H7 (cell line): Measurements from ENCODE around the gene C1QTNF4. TPM values are rescaled to one million over a fixed set of nuclear protein-coding genes. Genes with fewer than 3 reads are reported as not detected.
"Not testable (repeated sequence)": the region's sequence is repeated elsewhere in the genome, so short reads cannot be mapped to it uniquely, and the experiment has no call there.

Experiments
- DNase-seq: peaks from one replicate; pipeline ENCODE4 v3.0.0; 2012
- H3K27me3 ChIP-seq: 2 replicates; pipeline ENCODE4 v1.6.0; 2011; ENCODE audit warnings: mild to moderate bottlenecking, low read length; ENCODE audit not compliant: control insufficient read depth, insufficient read depth
- H3K36me3 ChIP-seq: replicated peaks from 2 replicates; pipeline ENCODE4 v1.5.1; 2011; ENCODE audit warnings: low read length; ENCODE audit not compliant: control insufficient read depth, insufficient read depth
- H3K4me3 ChIP-seq: 2 replicates; pipeline ENCODE4 v1.5.1; 2011; ENCODE audit warnings: low read depth, mild to moderate bottlenecking, control low read depth, low read length, moderate library complexity; ENCODE audit not compliant: insufficient read depth
- total RNA-seq: library from RNA; depleted of rRNA; stranded (reverse); fragments of >200 nt; shearing (Covaris generic); gene quantifications from 2 replicates; pipeline ENCODE4 v1.2.3, GENCODE V29; 2014

C1QTNF4 gene
- total RNA-seq, 1 experiment from 2014 or later = 5.0 TPM

DNA sequence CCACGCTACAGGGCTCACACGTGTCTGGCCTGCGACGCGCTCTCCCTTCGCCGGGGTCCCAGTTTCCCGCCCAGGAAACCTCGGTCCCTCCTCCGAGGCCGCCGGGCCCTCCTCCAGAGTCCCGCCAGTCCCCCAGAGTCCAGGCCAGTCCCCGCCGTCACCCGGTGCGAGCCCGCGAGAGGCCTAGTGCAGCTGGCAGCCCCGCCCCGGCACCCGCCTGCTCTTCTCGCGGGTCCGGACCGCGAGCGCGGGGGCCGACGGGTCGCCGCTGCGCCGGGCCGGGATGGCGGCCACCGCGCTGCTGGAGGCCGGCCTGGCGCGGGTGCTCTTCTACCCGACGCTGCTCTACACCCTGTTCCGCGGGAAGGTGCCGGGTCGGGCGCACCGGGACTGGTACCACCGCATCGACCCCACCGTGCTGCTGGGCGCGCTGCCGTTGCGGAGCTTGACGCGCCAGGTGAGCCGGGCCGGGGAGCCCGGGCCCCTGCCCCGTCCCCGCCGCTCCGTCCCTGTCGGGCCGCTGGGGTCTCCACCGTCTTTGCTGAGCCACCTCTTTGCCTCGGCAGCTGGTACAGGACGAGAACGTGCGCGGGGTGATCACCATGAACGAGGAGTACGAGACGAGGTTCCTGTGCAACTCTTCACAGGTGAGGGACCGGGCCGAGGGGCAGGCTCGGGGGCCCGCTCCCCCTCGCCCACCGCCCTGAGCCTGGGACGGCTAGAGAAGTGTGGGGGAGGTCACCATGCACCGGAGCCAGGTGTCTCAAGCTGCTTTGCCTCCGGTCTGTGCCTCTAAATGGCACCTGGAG is 28.7 kb downstream of the C1QTNF4 start, which contains the start of gene PTPMT1:
PTPMT1 (plus strand) TSS at position 260 of the 809 bp plus-strand sequence; CDS start at position 284, 24 bp downstream.
- H3K27me3 ChIP-seq = peaks cover 4% of the 10 kb centered on the region; the same call in 1 of the 2 replicates
- DNase-seq = peak; percentile 86

DNA sequence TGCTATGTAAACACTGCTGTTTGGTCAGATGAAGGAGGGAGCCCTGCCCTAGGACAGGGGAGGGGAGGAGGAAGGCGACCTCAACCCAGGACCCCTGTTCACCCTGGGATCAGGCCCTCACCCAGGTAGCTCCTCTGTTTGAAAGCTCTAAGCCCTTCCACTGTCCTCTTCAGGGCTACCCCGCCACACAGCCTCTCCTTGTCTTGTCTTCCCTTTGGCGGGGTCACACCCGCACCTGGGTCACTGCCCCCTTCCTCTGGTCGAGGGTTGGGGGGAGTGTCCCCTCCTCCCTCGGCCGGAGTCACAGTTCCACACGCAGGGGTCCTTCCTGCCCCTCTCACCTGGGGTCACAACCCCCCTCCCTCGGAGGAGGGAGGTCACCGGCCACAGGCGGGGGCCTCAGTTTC is 29.3 kb downstream of the C1QTNF4 start:
- peaks cover 4% of the 10 kb centered on the region; the same call in 1 of the 2 replicates for H3K27me3 ChIP-seq
- H3K36me3 ChIP-seq = peaks cover 2% of the 10 kb centered on the region
- no peak for DNase-seq

More for the DNA sequence above, 28.7 kb downstream of the C1QTNF4 start, which contains the start of gene PTPMT1:
- Histone ChIP-seq H3K36me3 (peaks cover 2% of the 10 kb centered on the region), H3K4me3 (peak within 1 kb of the TSS; percentile 85)

DNA sequence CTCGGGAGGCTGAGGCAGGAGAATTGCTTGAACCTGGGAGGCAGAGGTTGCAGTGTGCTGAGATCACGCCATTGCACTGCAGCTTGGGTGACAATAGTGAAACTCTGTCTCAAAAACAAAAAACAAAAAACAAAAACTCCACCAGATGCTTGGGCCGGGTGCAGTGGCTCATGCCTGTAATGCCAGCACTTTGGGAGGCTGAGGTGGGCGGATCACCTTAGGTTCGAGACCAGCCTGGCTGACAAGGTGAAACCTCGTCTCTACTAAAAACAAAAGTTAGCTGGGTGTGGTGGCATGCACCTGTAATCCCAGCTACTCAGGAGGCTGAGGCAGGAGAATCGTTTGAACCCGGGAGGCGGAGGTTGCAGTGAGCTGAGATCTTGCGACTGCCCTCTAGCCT is 29.8 kb downstream of the C1QTNF4 start:
- H3K27me3 ChIP-seq, DNase-seq, H3K36me3 ChIP-seq, H3K4me3 ChIP-seq: not testable (repeated sequence)

More for the DNA sequence above, 29.3 kb downstream of the C1QTNF4 start:
- H3K4me3 ChIP-seq = peak overlapping the region; percentile 85

GRCh38 chr11:47562393-47562792 is 31.8 kb downstream of the C1QTNF4 start:
- H3K36me3 ChIP-seq, H3K4me3 ChIP-seq, H3K27me3 ChIP-seq, DNase-seq: not testable (repeated sequence)

- DNase-seq = no peak
- H3K4me3 ChIP-seq = no peak overlapping the region
- no peaks in the 10 kb centered on the region; the same call in 1 of the 2 replicates for H3K27me3 ChIP-seq
- no peaks in the 10 kb centered on the region for H3K36me3 ChIP-seq
Observed at GRCh38 chr11:47560426-47560825, 33.8 kb downstream of the C1QTNF4 start.

DNA sequence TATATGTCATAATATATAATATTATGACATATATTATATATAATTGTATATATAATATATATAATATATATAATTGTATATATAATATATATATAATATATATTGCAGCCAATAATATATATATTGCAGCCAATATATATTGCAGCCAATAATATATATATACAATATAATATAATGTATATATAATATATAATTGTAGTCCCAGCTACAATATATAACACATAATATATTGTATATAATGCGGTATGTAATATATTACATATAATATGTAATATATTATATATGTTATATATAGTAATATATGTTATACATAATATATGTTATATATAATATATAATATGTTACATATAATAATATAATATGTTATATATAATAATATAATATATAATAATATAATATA is 35.5 kb downstream of the C1QTNF4 start:
- H3K4me3 ChIP-seq = no peak overlapping the region
- no peak for DNase-seq
- no peaks in the 10 kb centered on the region for H3K27me3 ChIP-seq
- no peaks in the 10 kb centered on the region for H3K36me3 ChIP-seq

- H3K27me3 ChIP-seq, DNase-seq, H3K4me3 ChIP-seq, H3K36me3 ChIP-seq: not testable (repeated sequence)
Observed at GRCh38 chr11:47557004-47557403, 37.2 kb downstream of the C1QTNF4 start.

- Histone ChIP-seq H3K4me3 (peak overlapping the region; percentile 99), H3K36me3 (no peaks in the 10 kb centered on the region), H3K27me3 (no peaks in the 10 kb centered on the region)
- no peak for DNase-seq
Observed at GRCh38 chr11:47553406-47553743, 40.8 kb downstream of the C1QTNF4 start.

DNA sequence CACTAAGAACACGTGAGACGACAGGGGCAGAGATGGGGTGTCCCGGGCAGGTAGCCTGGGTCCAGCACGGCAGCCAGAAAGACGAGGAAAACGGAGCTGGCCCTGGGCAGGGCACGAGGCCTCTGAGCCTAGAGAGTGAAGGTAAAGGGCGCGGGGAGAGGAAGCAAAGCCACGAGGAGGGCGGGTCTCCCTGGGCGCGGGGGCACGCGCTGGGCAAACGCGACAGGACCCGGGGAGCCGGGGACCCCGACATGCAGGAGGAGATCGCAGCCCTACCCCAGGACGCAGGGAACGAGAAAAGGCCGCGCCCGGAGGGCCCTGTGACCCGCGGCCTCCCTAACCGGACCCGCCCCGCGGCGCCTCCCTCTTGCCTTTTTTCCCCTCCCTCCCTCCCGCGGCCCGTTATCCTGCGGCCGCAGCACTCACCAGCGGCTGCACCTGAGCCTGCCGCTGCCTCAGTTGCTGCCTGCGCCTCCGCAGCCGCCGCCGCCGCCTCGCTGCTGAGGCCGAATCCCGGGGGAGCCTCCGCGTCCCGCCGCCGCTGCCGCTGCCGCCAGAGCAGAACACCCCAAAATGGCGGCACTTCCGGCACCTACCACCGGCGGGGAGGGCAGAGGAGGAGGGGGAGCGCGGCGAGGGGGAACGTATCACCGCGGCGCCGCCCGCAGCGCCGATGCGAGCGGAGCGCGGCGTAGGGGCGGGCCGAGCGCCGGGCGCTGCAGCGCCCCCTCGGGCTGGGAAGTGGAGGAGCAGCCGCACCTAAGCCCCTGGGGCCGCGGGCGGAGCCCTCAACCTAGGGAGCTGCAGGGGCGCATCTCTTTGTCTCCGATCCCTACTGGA is 41.4 kb downstream of the C1QTNF4 start, which contains the start of gene CELF1:
CELF1 (minus strand) TSS at position 567 of the 840 bp plus-strand sequence. CDS start 53,609 bp downstream, outside the sequence.
- H3K27me3 ChIP-seq = no peaks in the 10 kb centered on the region
- peak within 1 kb of the TSS; percentile 99 for H3K4me3 ChIP-seq
- no peaks in the 10 kb centered on the region for H3K36me3 ChIP-seq
- DNase-seq = peak; percentile 93

GRCh38 chr11:47552056-47552565 is 42.1 kb downstream of the C1QTNF4 start:
- Histone ChIP-seq H3K27me3 (no peaks in the 10 kb centered on the region), H3K36me3 (no peaks in the 10 kb centered on the region), H3K4me3 (peak overlapping the region; percentile 99)
- DNase-seq = peak; percentile 51

DNA sequence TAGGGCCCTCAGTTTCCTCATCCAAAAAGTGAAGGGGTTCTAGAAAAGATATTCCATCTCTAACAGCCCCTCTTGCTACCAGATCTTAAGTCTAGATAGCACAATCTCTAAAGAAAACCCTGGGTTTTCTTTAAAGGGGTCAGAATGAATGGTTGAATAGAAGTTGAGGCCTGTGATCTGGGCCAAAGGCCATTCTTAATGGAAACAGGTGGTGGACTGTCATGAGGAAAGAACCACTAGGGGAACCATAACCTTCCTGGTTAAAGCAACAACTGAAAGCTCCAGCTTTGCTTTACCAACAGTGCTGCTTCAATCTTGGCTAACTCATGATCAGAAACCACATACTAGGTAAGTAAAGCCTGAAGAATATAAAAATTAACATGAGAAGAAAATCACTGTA is 43.1 kb downstream of the C1QTNF4 start:
- Histone ChIP-seq H3K27me3 (no peaks in the 10 kb centered on the region), H3K4me3 (no peak overlapping the region), H3K36me3 (no peaks in the 10 kb centered on the region)
- DNase-seq = peak; percentile 47

DNA sequence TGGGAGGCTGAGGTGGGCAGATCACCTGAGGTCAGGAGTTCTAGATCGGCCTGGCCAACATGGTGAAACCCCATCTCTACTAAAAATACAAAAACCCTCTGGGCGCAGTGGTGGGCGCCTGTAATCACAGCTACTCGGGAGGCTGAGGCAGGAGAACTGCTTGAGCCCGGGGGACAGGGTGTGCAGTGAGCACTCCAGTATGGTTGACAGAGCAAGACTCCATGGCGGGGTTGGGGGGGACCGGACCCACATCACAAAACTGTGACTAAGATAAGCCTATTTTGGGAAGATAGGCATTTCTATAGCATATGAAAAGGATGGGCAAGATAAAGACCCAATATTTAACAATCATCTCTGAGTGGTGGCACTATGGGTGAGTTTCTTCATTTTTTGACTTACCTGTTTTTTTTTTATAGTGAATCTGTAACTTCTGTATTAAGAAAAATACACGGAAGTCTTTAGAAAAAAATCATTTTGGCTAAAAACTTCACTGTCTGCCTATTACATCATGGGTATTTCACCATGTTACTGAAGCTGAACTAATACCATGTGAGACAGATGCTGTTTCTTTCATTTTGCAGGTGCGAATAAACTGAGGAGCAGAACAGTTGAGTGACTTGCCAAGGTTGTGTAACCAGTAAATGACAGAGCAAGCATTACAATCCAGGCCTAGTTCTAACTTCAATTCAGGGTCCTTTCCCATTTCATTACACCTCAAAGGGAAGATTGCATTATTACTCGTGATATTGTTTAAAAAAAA is 43.7 kb downstream of the C1QTNF4 start:
- Histone ChIP-seq H3K36me3 (no peaks in the 10 kb centered on the region), H3K27me3 (no peaks in the 10 kb centered on the region), H3K4me3 (no peak overlapping the region)
- DNase-seq = no peak

DNA sequence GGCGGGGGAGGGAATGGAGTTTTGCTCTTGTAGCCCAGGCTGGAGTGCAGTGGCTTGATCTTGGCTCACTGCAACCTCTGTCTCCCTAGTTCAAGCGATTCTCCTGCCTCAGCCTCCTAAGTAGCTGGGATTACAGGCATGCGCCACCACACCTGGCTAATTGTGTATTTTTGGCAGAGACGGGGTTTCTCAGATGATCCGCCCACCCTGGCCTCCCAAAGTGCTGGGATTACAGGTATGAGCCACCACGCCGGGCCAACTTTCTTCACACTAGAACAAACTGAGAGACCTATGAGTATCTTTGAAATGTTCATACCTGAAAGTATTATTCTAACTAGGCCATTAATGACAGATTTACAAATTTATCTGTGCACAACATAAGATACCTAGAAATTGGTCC is 47.9 kb downstream of the C1QTNF4 start:
- not testable (repeated sequence) for H3K4me3 ChIP-seq, H3K27me3 ChIP-seq, DNase-seq, H3K36me3 ChIP-seq

DNA sequence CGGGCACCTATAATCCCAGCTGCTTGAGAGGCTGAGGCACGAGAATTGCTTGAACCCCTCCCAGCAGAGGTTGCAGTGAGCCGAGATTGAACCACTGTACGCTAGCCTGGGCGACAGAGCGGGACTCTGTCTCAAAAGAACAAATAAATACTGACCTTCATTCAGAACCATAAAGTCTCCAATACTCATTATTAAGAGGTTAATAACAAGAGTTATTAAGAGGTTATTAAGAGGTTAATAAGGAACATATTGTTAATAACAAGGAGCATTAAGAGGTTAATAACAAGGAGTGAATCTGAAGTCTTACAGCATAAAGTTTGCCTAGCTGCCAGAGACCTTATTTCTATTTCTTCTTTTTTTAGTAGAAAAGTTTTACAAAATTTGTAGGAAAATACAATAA is 48.9 kb downstream of the C1QTNF4 start:
- DNase-seq = no peak
- no peaks in the 10 kb centered on the region for H3K27me3 ChIP-seq
- no peak overlapping the region for H3K4me3 ChIP-seq
- no peaks in the 10 kb centered on the region for H3K36me3 ChIP-seq
